Parathyroid adenoma (tissue), 2 donors: ENCODE data around the gene HK3.

ENCODE experiments used
- H2AFZ ChIP-seq: fragments of 300-600 bp; sonication (generic); one replicate; pipeline ENCODE4 v1.7.0; 2017; ENCODE audit warnings: antibody characterized with exemption, mild to moderate bottlenecking
- H3K27ac ChIP-seq: fragments of 300-600 bp; sonication (generic); one replicate; pipeline ENCODE4 v1.7.0; 2017
- H3K27me3 ChIP-seq: fragments of 300-600 bp; sonication (generic); one replicate; pipeline ENCODE4 v1.7.0; 2017; ENCODE audit warnings: low read length; ENCODE audit not compliant: control insufficient read depth, insufficient read depth
- H3K36me3 ChIP-seq: fragments of 300-600 bp; sonication (generic); one replicate; pipeline ENCODE4 v1.7.0; 2017; ENCODE audit warnings: low read length; ENCODE audit not compliant: control insufficient read depth, insufficient read depth
- H3K4me1 ChIP-seq: fragments of 300-600 bp; sonication (generic); one replicate; pipeline ENCODE4 v1.7.0; 2017; ENCODE audit warnings: control low read depth
- H3K4me2 ChIP-seq: fragments of 300-600 bp; sonication (generic); one replicate; pipeline ENCODE4 v1.7.0; 2017; ENCODE audit warnings: low read length
- H3K4me3 ChIP-seq: fragments of 300-600 bp; sonication (generic); one replicate; pipeline ENCODE4 v1.7.0; 2017; ENCODE audit warnings: low read depth, low read length
- H3K79me2 ChIP-seq: fragments of 300-600 bp; sonication (generic); one replicate; pipeline ENCODE4 v1.7.0; 2017; ENCODE audit warnings: control low read depth
- H3K9ac ChIP-seq: fragments of 300-600 bp; sonication (generic); one replicate; pipeline ENCODE4 v1.7.0; 2017; ENCODE audit warnings: mild to moderate bottlenecking
- H3K9me3 ChIP-seq: fragments of 300-600 bp; sonication (generic); one replicate; pipeline ENCODE4 v1.7.0; 2017; ENCODE audit warnings: low read length; ENCODE audit not compliant: control insufficient read depth
- TF ChIP-seq, protein P1 (sequence below): fragments of 300-600 bp; sonication (generic); IDR thresholded peaks from one replicate; pipeline ENCODE4 v1.7.0; 2017; ENCODE audit warnings: antibody characterized with exemption, mild to moderate bottlenecking
- donor health status: primary hyperparathyroidism.

HK3 gene

DNA sequence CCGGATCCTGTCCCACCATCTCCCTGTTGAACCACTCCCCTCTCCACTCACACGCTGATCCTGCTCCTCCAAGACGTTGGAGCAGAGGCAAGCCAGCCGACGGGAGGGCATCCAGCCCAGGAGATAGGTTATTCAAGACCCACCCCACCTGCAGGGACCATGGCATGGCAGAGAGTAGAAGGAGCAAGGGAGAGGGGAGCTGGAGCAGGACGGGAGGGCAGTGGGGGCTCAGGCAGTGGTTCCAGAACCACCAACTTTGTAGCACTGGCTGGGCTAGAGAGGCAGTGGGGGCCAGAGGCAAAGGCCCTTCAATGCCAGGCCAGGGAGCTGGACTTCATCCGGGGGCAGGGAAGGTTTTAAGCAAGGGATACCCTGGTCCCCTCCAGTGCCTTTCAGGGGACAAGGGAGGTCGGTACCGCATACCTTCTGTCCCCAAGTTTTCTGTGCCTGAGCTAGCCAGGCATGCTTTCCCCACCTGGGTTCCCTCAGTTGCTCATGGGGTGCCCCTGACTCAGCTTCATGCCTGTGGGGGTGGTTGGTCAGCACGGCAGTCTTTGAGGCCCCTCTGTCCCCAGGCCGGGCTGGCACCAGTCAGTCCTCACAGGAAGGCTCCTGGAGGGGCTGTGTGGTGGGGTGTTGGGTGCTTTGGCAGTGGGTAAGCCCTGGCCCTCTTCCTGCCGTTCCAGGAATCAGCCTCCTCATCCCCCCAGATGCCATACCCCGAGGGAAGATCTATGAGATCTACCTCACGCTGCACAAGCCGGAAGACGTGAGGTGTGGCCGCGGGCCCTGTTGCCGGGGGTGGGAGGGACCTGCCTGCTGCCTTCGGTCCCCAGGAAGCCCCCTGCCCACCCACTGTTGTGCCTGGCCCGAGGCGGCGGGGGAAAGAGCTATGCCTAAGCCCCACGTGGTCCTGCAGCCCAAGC, 22.4 kb downstream of the HK3 start:
- H3K4me1 ChIP-seq = no peaks in the 10 kb centered on the region
- H3K4me2 ChIP-seq = no peak overlapping the region
- no peak overlapping the region for H3K27ac ChIP-seq
- TF ChIP-seq, protein P1, sequence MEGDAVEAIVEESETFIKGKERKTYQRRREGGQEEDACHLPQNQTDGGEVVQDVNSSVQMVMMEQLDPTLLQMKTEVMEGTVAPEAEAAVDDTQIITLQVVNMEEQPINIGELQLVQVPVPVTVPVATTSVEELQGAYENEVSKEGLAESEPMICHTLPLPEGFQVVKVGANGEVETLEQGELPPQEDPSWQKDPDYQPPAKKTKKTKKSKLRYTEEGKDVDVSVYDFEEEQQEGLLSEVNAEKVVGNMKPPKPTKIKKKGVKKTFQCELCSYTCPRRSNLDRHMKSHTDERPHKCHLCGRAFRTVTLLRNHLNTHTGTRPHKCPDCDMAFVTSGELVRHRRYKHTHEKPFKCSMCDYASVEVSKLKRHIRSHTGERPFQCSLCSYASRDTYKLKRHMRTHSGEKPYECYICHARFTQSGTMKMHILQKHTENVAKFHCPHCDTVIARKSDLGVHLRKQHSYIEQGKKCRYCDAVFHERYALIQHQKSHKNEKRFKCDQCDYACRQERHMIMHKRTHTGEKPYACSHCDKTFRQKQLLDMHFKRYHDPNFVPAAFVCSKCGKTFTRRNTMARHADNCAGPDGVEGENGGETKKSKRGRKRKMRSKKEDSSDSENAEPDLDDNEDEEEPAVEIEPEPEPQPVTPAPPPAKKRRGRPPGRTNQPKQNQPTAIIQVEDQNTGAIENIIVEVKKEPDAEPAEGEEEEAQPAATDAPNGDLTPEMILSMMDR = no peak
- H3K27me3 ChIP-seq = no peaks in the 10 kb centered on the region
- H3K9ac ChIP-seq = no peak overlapping the region
- no peaks in the 10 kb centered on the region for H3K9me3 ChIP-seq
- H3K79me2 ChIP-seq = no peaks in the 10 kb centered on the region
- no peak overlapping the region for H2AFZ ChIP-seq
- H3K4me3 ChIP-seq = no peak overlapping the region
- no peaks in the 10 kb centered on the region for H3K36me3 ChIP-seq

- H3K4me1 ChIP-seq = no peaks in the 10 kb centered on the region
- no peaks in the 10 kb centered on the region for H3K79me2 ChIP-seq
- no peak overlapping the region for H3K4me2 ChIP-seq
- H3K27ac ChIP-seq = no peak overlapping the region
- no peaks in the 10 kb centered on the region for H3K27me3 ChIP-seq
- H3K9ac ChIP-seq = no peak overlapping the region
- H3K36me3 ChIP-seq = no peaks in the 10 kb centered on the region
- TF ChIP-seq, protein P1 = no peak
- H2AFZ ChIP-seq = no peak overlapping the region
- H3K4me3 ChIP-seq = no peak overlapping the region
- no peaks in the 10 kb centered on the region for H3K9me3 ChIP-seq
Observed at GRCh38 chr5:176875783-176876505, 23.2 kb downstream of the HK3 start.

DNA sequence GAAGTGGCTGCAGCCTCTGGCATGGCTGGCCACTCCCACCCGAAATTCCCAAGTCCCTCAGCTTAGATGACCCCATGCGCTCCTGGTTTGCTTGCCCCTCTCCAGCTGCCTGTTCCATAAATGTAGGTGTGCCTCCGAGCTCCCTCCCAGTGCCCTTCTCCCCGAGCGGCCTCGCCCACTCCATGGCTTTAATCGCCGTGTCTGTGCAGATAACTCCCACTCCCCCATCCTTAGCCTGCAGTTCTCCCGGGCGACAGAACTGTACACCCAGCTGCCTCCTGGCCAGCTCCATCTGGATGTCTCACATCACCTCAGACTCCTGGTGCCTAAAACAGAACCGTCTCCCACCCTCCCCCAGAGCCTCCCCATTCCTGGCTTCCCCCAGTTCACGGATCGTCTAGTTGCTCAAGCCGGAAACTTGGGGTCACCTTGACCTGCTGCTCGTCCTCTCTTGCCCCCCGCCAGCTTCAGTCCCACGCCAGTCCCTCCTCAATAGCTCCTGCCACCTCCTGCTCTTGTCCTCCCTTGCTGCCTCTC, 24.1 kb downstream of the HK3 start:
- Histone ChIP-seq H3K9me3 (no peaks in the 10 kb centered on the region), H3K27me3 (no peaks in the 10 kb centered on the region), H3K36me3 (no peaks in the 10 kb centered on the region), H3K9ac (no peak overlapping the region), H3K4me1 (no peaks in the 10 kb centered on the region), H3K27ac (no peak overlapping the region), H2AFZ (no peak overlapping the region), H3K4me3 (no peak overlapping the region), H3K79me2 (no peaks in the 10 kb centered on the region), H3K4me2 (no peak overlapping the region)
- TF ChIP-seq, protein P1 = no peak

DNA sequence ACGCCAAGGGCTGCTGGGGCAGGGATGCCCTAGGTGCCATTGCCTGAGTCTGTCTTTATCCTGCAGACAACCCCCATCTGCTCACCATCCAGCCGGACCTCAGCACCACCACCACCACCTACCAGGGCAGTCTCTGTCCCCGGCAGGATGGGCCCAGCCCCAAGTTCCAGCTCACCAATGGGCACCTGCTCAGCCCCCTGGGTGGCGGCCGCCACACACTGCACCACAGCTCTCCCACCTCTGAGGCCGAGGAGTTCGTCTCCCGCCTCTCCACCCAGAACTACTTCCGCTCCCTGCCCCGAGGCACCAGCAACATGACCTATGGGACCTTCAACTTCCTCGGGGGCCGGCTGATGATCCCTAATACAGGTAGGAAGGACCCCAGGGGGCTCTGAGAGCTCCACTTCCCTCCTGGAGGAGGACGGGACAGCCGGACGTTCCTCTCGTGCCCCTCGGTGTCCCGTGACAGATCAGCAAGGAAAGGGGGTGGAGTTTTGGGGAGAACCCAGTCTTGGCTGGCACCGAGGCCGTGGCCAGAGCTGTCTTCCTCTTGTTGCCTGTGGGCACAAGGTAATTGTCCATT, 24.9 kb downstream of the HK3 start:
- Histone ChIP-seq H3K27me3 (no peaks in the 10 kb centered on the region), H2AFZ (no peak overlapping the region), H3K36me3 (no peaks in the 10 kb centered on the region), H3K4me3 (no peak overlapping the region), H3K4me1 (no peaks in the 10 kb centered on the region), H3K9me3 (no peaks in the 10 kb centered on the region), H3K4me2 (no peak overlapping the region), H3K79me2 (no peaks in the 10 kb centered on the region), H3K9ac (no peak overlapping the region), H3K27ac (no peak overlapping the region)
- TF ChIP-seq, protein P1 = no peak
